Hepatocyte (in vitro differentiated cells): ENCODE measurements around the gene ARMC5. TPM values are rescaled to one million over a fixed set of nuclear protein-coding genes. Genes with fewer than 3 reads are reported as not detected.

Source experiments
- DNase-seq: peaks from one replicate; pipeline ENCODE4 v3.0.0-alpha.2; 2016; ENCODE audit warnings: low spot score
- H2AFZ ChIP-seq: fragments of 200-600 bp; sonication (generic); 2 replicates; pipeline ENCODE4 v1.6.0; 2016; ENCODE audit warnings: antibody characterized with exemption, mild to moderate bottlenecking
- H3K27ac ChIP-seq: fragments of 200-600 bp; sonication (generic); 2 replicates; pipeline ENCODE4 v1.5.1; 2016; ENCODE audit warnings: mild to moderate bottlenecking
- H3K27me3 ChIP-seq: fragments of 200-600 bp; sonication (generic); 2 replicates; pipeline ENCODE4 v1.6.1; 2016
- H3K36me3 ChIP-seq: fragments of 200-600 bp; sonication (generic); replicated peaks from 2 replicates; pipeline ENCODE4 v1.5.1; 2016; ENCODE audit warnings: low read depth; ENCODE audit not compliant: insufficient read depth
- H3K4me1 ChIP-seq: fragments of 200-600 bp; sonication (generic); 2 replicates; pipeline ENCODE4 v1.5.1; 2016; ENCODE audit warnings: mild to moderate bottlenecking, moderate library complexity; ENCODE audit not compliant: insufficient read depth
- H3K4me2 ChIP-seq: fragments of 200-600 bp; sonication (generic); 2 replicates; pipeline ENCODE4 v1.6.0; 2016
- H3K4me3 ChIP-seq: fragments of 200-600 bp; sonication (generic); 2 replicates; pipeline ENCODE4 v1.5.1; 2016; ENCODE audit warnings: mild to moderate bottlenecking
- H3K79me2 ChIP-seq: fragments of 200-600 bp; sonication (generic); 2 replicates; pipeline ENCODE4 v1.6.0; 2017; ENCODE audit warnings: mild to moderate bottlenecking
- H3K9me2 ChIP-seq: fragments of 200-600 bp; sonication (generic); replicated peaks from 2 replicates; pipeline ENCODE4 v1.6.0; 2017; ENCODE audit warnings: mild to moderate bottlenecking; ENCODE audit not compliant: insufficient read depth
- H3K9me3 ChIP-seq: fragments of 200-600 bp; sonication (generic); 2 replicates; pipeline ENCODE4 v1.5.1; 2016; ENCODE audit warnings: low read depth, mild to moderate bottlenecking
- H4K20me1 ChIP-seq: fragments of 200-600 bp; sonication (generic); 2 replicates; pipeline ENCODE4 v1.6.0; 2016; ENCODE audit warnings: mild to moderate bottlenecking; ENCODE audit not compliant: insufficient read depth, poor library complexity, severe bottlenecking
- EZH2 ChIP-seq: fragments of 200-600 bp; sonication (generic); IDR thresholded peaks from 2 replicates; pipeline ENCODE4 v1.6.1; 2016; ENCODE audit warnings: antibody characterized with exemption, mild to moderate bottlenecking, borderline replicate concordance
- EZH2phosphoT487 ChIP-seq: fragments of 200-600 bp; sonication (generic); IDR thresholded peaks from one replicate; pipeline ENCODE4 v1.6.1; 2018; ENCODE audit warnings: antibody characterized with exemption, mild to moderate bottlenecking, low read depth, moderate library complexity; ENCODE audit not compliant: unreplicated experiment, severe bottlenecking
- WGBS: methylation state at CpG from one replicate; pipeline ENCODE4 v1.1.6; 2016; ENCODE audit warnings: low lambda C conversion rate; ENCODE audit errors: missing lambda C conversion rate; 5-methylcytosine and 5-hydroxymethylcytosine counted together
- polyA plus RNA-seq: library from polyadenylated mRNA; unstranded; fragments of >200 nt; fragmentation: Nextera tagmentation; extraction: Ambion mirVana; gene quantifications from 2 replicates; pipeline ENCODE4 v1.2.1, GENCODE V29; 2016
- total RNA-seq: library from RNA; depleted of rRNA; stranded (reverse); fragments of >200 nt; gene quantifications from 2 replicates; pipeline ENCODE4 v1.2.3, GENCODE V29; 2014
- TF ChIP-seq, protein P1 (sequence below): fragments of 200-600 bp; sonication (generic); IDR thresholded peaks from 2 replicates; pipeline ENCODE4 v1.5.1; 2016; ENCODE audit warnings: antibody characterized with exemption, mild to moderate bottlenecking; ENCODE audit not compliant: poor library complexity

ARMC5 gene
- total and polyA plus RNA-seq, 2 experiments from 2014 or later: 12.2 to 19.4 TPM

DNA sequence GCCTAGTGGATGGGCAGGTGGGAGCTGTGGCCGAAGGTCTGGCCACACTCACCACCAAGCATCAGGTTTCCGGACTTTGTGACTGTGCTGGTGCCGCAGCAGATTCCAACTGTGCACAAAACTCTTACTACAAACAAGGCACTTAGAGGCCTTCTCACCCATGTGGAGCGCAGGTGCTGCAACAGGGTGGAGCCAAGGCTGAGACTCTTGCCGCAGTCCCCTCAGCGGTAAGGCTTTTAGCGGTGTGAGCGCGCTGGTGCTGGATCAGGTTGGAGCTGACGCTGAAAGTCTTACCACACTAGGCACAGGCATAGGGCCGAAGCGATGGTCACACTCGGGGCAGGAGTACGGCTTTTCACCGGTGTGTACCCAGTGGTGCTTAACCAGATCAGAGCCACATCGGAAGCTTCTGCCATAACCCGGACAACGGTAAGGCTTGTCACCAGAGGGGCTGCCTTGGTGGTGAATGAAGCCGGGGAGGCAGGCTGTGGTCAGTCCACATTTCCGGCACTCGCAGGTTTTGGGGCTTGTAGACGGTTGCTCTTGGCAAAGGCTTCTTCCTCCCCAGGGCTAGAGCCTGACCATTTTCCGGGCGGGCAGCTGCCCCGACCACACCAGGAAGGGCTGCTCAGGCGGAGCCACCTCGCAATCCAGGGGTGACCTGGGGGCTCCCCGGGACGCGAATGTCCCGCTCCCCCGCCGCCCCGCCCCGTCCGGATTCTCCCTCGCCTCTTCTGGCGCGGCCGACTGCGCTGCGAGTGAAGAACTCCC is 1.0 kb upstream of the ARMC5 start:
- Histone ChIP-seq H3K9me2 (no peaks in the 10 kb centered on the region), H3K27ac (peak overlapping the region; percentile 96), H3K4me2 (peak overlapping the region; percentile 97), H4K20me1 (peaks cover 19% of the 10 kb centered on the region), H3K4me3 (peak overlapping the region; percentile 77), H2AFZ (peak overlapping the region; percentile 55), H3K36me3 (no peaks in the 10 kb centered on the region), H3K4me1 (peaks cover 24% of the 10 kb centered on the region), H3K9me3 (no peaks in the 10 kb centered on the region), H3K27me3 (no peaks in the 10 kb centered on the region), H3K79me2 (peaks cover 39% of the 10 kb centered on the region)
- TF ChIP-seq, protein P1, sequence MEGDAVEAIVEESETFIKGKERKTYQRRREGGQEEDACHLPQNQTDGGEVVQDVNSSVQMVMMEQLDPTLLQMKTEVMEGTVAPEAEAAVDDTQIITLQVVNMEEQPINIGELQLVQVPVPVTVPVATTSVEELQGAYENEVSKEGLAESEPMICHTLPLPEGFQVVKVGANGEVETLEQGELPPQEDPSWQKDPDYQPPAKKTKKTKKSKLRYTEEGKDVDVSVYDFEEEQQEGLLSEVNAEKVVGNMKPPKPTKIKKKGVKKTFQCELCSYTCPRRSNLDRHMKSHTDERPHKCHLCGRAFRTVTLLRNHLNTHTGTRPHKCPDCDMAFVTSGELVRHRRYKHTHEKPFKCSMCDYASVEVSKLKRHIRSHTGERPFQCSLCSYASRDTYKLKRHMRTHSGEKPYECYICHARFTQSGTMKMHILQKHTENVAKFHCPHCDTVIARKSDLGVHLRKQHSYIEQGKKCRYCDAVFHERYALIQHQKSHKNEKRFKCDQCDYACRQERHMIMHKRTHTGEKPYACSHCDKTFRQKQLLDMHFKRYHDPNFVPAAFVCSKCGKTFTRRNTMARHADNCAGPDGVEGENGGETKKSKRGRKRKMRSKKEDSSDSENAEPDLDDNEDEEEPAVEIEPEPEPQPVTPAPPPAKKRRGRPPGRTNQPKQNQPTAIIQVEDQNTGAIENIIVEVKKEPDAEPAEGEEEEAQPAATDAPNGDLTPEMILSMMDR: peak; percentile 23
- no peak for TF ChIP-seq EZH2
- WGBS: 2% methylated on average over 40 of the region's 42 CpGs
- peak; percentile 76 for DNase-seq

DNA sequence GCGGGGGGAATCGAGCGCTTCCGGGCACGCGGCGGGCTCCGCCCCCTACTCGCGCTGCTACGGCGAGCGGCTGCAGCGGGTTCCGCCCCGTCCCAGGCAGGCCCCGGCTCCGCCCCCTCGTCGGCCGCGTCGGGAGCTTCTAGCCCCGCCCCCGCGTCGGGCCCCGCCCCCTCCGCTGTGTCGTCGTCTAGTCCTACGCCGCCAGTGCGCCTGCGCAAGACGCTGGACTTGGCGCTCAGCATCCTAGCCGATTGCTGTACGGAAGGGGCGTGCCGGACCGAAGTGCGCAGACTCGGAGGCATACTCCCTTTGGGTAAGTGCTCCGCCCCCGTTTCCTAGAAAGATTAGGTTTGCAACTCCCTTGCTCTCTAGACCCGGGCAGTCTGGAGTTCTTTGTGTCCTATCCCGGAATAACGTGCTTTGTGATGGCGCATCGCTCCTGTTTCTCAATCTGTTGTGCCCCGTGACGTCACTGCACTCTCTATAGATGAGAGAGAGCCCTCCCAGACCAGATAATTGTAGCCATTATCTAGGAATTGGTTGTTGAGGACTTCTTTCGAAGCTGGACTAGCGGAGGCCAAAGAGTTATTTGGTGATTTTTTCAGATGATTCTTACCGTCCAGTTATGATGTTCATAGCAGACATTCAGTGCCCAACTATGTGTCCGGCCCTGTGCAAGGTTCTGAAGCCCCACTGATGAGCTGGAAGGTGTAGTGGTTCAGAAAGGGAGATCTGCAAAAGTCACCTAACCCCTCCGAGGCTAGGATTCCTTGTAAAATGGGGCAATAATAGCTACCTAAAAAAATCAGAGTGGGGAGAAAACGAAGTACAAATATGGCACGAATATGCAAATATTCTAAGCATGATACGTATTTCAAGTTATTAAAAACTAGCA is 633 bp downstream of the ARMC5 start:
- TF ChIP-seq EZH2: no peak
- TF ChIP-seq, protein P1: no peak
- TF ChIP-seq EZH2phosphoT487: no peak
- Histone ChIP-seq H3K9me2 (no peaks in the 10 kb centered on the region), H2AFZ (peak overlapping the region; percentile 25), H3K4me3 (peak overlapping the region; percentile 10), H3K9me3 (no peaks in the 10 kb centered on the region), H3K4me2 (peak overlapping the region; percentile 74), H3K27ac (peak overlapping the region; percentile 96), H3K4me1 (peaks cover 12% of the 10 kb centered on the region), H3K27me3 (no peaks in the 10 kb centered on the region), H3K79me2 (peaks cover 37% of the 10 kb centered on the region), H3K36me3 (no peaks in the 10 kb centered on the region), H4K20me1 (peaks cover 19% of the 10 kb centered on the region)
- WGBS: 4% methylated on average over 53 of the region's 61 CpGs
- DNase-seq: peak; percentile 100

DNA sequence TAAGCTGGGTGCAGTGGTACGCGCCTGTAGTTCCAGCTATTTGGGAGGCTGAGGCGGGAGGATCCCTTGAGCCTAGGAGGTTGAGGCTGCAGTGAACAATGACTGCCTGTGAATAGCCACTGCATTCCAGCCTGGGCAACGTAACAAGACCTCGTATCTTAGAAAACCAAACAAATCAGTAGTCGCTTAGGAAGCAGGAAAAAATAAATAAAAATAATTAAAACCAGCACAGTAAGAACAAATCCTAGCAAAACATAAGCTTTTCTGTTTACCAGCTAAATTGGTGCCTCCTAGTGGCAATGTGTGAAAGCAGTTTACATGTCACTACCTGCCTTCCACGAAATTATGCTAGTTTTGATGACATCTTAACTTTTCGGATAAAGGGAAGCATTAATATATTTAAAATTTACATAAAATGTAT is 1.3 kb downstream of the ARMC5 start:
- H3K4me1 ChIP-seq: peaks cover 12% of the 10 kb centered on the region
- no peak for TF ChIP-seq EZH2
- TF ChIP-seq, protein P1: peak; percentile 64
- TF ChIP-seq EZH2phosphoT487: no peak
- peaks cover 19% of the 10 kb centered on the region for H4K20me1 ChIP-seq
- 66% methylated on average over 8 of the region's 8 CpGs for WGBS
- H2AFZ ChIP-seq: no peak overlapping the region
- H3K27ac ChIP-seq: peak overlapping the region; percentile 83
- H3K9me2 ChIP-seq: no peaks in the 10 kb centered on the region
- no peaks in the 10 kb centered on the region for H3K36me3 ChIP-seq
- H3K4me2 ChIP-seq: peak overlapping the region; percentile 74
- peaks cover 33% of the 10 kb centered on the region for H3K79me2 ChIP-seq
- H3K4me3 ChIP-seq: peak overlapping the region; percentile 10
- no peaks in the 10 kb centered on the region for H3K9me3 ChIP-seq
- no peaks in the 10 kb centered on the region for H3K27me3 ChIP-seq
- peak; percentile 64 for DNase-seq
